Measurements from ENCODE around the gene DTHD1. TPM values are rescaled to one million over a fixed set of nuclear protein-coding genes. Genes with fewer than 3 reads are reported as not detected.

DTHD1 gene
- total and polyA plus RNA-seq, 4 donors: 0.06 to 0.42 (median 0.07) TPM; not detected in 1

DNA sequence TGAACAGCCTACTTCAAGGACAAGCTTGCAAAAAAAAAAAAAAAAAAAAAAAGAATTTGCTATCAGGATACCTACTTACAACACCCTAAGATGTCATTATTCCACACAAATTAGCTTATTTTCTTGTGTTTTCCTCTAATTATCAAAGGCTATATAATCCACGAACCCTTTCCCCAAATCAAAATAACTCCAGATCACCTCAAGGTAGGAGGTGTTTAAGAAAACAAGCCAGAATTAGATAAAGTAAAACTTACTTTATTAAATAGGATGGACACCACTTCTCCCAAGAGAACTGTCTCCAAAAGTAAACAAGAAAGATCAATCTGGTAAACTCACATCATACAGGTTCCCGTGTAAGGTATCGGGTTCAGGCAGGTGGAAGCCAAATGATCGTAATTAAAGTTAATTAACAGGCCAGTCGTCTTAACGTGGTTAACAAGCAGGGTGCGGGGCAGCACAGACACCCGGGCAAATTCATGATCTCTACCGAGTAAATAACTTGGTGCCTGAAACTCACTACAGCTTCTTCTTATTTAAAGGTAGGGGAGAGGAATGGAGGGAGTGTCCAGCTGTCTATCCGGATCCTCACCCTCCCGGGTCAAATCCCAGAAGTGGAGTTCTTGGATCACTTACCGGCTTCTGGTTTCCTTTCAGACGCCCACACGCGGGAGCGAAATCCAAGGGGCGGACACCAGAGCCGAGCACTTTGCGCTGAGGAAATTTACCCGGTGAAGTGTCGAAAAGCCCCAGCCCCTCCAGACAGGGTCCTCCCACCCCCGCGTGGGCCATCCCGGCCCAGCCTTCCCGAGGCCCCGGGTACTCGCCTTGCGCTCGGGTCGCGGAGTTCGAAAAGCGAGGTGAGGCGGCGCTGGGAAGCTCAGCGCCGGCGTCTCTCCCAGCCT lies 37.8 kb upstream of the DTHD1 start:
- H3K9ac ChIP-seq (ENCODE audit: low read depth in 1 of 2, low read length in 2 of 2): peak overlapping the region; percentile 75 to 95
- peaks cover 3 to 38% (median 11%) of the 10 kb centered on the region in 4 donors for H3K4me1 ChIP-seq (ENCODE audit: control insufficient read depth in 4 of 4, insufficient read depth in 4 of 4, low read length in 3 of 4)
- H3K4me3 ChIP-seq (ENCODE audit: low read depth in 1 of 3, low read length in 3 of 3): peak overlapping the region; percentile 93 to 97 (median 94)
- H3K27me3 ChIP-seq (ENCODE audit: control insufficient read depth in 4 of 4, insufficient read depth in 4 of 4, low read length in 3 of 4): no peaks in the 10 kb centered on the region
- TF ChIP-seq EGR1 (IDR thresholded peaks at IDR 0.05; ENCODE audit: low read depth in 2 of 2) (peak in 1 of 2 donors; percentile 44), HNF4G (IDR thresholded peaks at IDR 0.05) (no peak), FOXA2 (IDR thresholded peaks at IDR 0.05) (peak; percentile 34), SP1 (IDR thresholded peaks at IDR 0.05) (no peak), HNF4A (conservative IDR thresholded peaks at IDR 0.05) (no peak)
- TF ChIP-seq, protein P1, sequence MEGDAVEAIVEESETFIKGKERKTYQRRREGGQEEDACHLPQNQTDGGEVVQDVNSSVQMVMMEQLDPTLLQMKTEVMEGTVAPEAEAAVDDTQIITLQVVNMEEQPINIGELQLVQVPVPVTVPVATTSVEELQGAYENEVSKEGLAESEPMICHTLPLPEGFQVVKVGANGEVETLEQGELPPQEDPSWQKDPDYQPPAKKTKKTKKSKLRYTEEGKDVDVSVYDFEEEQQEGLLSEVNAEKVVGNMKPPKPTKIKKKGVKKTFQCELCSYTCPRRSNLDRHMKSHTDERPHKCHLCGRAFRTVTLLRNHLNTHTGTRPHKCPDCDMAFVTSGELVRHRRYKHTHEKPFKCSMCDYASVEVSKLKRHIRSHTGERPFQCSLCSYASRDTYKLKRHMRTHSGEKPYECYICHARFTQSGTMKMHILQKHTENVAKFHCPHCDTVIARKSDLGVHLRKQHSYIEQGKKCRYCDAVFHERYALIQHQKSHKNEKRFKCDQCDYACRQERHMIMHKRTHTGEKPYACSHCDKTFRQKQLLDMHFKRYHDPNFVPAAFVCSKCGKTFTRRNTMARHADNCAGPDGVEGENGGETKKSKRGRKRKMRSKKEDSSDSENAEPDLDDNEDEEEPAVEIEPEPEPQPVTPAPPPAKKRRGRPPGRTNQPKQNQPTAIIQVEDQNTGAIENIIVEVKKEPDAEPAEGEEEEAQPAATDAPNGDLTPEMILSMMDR (IDR thresholded peaks at IDR 0.05; ENCODE audit: low read depth, low read length, missing input control): no peak
- TF ChIP-seq, protein P2, sequence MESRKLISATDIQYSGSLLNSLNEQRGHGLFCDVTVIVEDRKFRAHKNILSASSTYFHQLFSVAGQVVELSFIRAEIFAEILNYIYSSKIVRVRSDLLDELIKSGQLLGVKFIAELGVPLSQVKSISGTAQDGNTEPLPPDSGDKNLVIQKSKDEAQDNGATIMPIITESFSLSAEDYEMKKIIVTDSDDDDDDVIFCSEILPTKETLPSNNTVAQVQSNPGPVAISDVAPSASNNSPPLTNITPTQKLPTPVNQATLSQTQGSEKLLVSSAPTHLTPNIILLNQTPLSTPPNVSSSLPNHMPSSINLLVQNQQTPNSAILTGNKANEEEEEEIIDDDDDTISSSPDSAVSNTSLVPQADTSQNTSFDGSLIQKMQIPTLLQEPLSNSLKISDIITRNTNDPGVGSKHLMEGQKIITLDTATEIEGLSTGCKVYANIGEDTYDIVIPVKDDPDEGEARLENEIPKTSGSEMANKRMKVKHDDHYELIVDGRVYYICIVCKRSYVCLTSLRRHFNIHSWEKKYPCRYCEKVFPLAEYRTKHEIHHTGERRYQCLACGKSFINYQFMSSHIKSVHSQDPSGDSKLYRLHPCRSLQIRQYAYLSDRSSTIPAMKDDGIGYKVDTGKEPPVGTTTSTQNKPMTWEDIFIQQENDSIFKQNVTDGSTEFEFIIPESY (IDR thresholded peaks at IDR 0.05): no peak
- no peaks in the 10 kb centered on the region for H3K9me3 ChIP-seq (ENCODE audit: control insufficient read depth in 4 of 4, low read length in 3 of 4)
- peak; percentile 43 for DNase-seq (ENCODE audit: low spot score)
- 2% methylated on average over 38 of the region's 38 CpGs for WGBS
- H3K27ac ChIP-seq (ENCODE audit: low read depth in 1 of 2, low read length in 2 of 2): peak overlapping the region; percentile 89 to 95
- H3K36me3 ChIP-seq (ENCODE audit: control insufficient read depth in 4 of 4, insufficient read depth in 3 of 4, low read depth in 1 of 4, low read length in 3 of 4): no peaks in the 10 kb centered on the region

DNA sequence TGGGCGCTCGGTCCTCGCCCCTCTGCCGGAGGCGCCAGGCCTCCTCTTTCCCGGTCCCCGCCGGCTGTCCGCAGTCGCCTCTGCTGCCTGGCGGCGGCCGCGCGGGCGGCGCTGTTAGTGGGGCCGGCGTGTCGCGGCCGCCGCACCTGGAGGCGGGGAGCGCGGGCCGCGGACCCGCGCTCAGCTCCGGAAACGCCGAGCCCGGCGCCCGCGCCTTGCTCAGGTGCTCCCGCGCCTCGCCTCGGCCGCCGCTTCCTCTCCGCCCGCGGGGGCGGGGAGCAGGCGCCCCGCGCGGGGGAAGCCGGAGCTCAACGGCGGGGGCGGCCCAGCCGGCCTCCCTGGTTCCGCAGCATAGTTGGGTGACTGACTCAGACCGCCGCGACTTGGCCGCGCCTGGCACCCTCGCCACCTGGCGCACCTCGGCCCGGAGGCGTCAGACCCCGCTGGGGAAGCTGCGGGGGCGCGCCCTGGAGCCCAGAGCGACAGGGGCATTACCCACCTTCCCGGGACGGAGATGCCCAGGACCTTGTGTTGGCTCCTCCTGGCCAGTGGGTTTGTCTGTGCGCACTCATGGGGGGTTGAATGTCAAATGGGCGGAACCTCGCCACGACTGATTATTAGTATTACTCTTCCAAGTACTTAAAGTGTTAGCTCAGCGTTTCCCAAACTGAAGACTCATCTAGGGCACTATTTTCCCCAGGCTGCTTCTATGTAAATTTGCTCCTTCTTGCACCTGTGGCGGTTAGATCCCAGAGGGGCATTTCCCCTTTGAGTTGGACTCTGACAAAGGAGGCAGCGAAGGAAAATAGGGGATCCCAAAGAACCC lies 36.9 kb upstream of the DTHD1 start, which contains the start of gene ARAP2:
Gene ARAP2 (minus strand): TSS at position 258 of the 826 bp plus-strand sequence. CDS start 15,028 bp downstream, outside the sequence.
- Histone ChIP-seq H3K27me3 (ENCODE audit: control insufficient read depth in 4 of 4, insufficient read depth in 4 of 4, low read length in 3 of 4) (no peaks in the 10 kb centered on the region), H3K4me1 (ENCODE audit: control insufficient read depth in 4 of 4, insufficient read depth in 4 of 4, low read length in 3 of 4) (peaks cover 0 to 38% (median 11%) of the 10 kb centered on the region in 4 donors), H3K9ac (ENCODE audit: low read depth in 1 of 2, low read length in 2 of 2) (peak within 1 kb of the TSS; percentile 77 to 95), H3K27ac (ENCODE audit: low read depth in 1 of 2, low read length in 2 of 2) (peak within 1 kb of the TSS; percentile 89 to 95), H3K36me3 (ENCODE audit: control insufficient read depth in 4 of 4, insufficient read depth in 3 of 4, low read depth in 1 of 4, low read length in 3 of 4) (no peaks in the 10 kb centered on the region), H3K4me3 (ENCODE audit: low read depth in 1 of 3, low read length in 3 of 3) (peak within 1 kb of the TSS; percentile 93 to 97 (median 94)), H3K9me3 (ENCODE audit: control insufficient read depth in 4 of 4, low read length in 3 of 4) (no peaks in the 10 kb centered on the region)
- DNase-seq (ENCODE audit: low spot score): peak; percentile 42
- 2% methylated on average over 81 of the region's 81 CpGs for WGBS
- TF ChIP-seq TAF1 (conservative IDR thresholded peaks at IDR 0.05): no peak
- TF ChIP-seq SP1 (IDR thresholded peaks at IDR 0.05): no peak
- TF ChIP-seq FOXA2 (IDR thresholded peaks at IDR 0.05): no peak
- TF ChIP-seq RXRA (IDR thresholded peaks at IDR 0.05): no peak
- no peak for TF ChIP-seq HNF4G (IDR thresholded peaks at IDR 0.05)
- peak in 1 of 2 donors; percentile 7 for TF ChIP-seq RAD21 (IDR thresholded peaks at IDR 0.05)
- TF ChIP-seq, protein P3, sequence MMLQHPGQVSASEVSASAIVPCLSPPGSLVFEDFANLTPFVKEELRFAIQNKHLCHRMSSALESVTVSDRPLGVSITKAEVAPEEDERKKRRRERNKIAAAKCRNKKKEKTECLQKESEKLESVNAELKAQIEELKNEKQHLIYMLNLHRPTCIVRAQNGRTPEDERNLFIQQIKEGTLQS (IDR thresholded peaks at IDR 0.05): no peak
- TF ChIP-seq YY1 (IDR thresholded peaks at IDR 0.05): peak; percentile 1
- TF ChIP-seq, protein P2 (IDR thresholded peaks at IDR 0.05): no peak
- no peak for TF ChIP-seq FOXA1 (IDR thresholded peaks at IDR 0.05)
- TF ChIP-seq, protein P1 (IDR thresholded peaks at IDR 0.05; ENCODE audit: low read depth, low read length, missing input control): no peak
- no peak for TF ChIP-seq GABPA (IDR thresholded peaks at IDR 0.05 in 1 of 2, conservative IDR thresholded peaks at IDR 0.05 in 1 of 2)
- peak in 1 of 2 donors; percentile 33 for TF ChIP-seq EGR1 (IDR thresholded peaks at IDR 0.05; ENCODE audit: low read depth in 2 of 2)
- TF ChIP-seq, protein P4, sequence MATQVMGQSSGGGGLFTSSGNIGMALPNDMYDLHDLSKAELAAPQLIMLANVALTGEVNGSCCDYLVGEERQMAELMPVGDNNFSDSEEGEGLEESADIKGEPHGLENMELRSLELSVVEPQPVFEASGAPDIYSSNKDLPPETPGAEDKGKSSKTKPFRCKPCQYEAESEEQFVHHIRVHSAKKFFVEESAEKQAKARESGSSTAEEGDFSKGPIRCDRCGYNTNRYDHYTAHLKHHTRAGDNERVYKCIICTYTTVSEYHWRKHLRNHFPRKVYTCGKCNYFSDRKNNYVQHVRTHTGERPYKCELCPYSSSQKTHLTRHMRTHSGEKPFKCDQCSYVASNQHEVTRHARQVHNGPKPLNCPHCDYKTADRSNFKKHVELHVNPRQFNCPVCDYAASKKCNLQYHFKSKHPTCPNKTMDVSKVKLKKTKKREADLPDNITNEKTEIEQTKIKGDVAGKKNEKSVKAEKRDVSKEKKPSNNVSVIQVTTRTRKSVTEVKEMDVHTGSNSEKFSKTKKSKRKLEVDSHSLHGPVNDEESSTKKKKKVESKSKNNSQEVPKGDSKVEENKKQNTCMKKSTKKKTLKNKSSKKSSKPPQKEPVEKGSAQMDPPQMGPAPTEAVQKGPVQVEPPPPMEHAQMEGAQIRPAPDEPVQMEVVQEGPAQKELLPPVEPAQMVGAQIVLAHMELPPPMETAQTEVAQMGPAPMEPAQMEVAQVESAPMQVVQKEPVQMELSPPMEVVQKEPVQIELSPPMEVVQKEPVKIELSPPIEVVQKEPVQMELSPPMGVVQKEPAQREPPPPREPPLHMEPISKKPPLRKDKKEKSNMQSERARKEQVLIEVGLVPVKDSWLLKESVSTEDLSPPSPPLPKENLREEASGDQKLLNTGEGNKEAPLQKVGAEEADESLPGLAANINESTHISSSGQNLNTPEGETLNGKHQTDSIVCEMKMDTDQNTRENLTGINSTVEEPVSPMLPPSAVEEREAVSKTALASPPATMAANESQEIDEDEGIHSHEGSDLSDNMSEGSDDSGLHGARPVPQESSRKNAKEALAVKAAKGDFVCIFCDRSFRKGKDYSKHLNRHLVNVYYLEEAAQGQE (IDR thresholded peaks at IDR 0.05): no peak

Measured in liver (tissue), 9 donors.